ENCODE data around the gene UBE2D3. TPM values are rescaled to one million over a fixed set of nuclear protein-coding genes. Genes with fewer than 3 reads are reported as not detected.

UBE2D3 gene
- total RNA-seq, 6 experiments from 2014 or later, result 127 to 304 (median 190) TPM

GRCh38 chr4:102757681-102758080 lies 69.7 kb downstream of the UBE2D3 start:
- no peaks in the 10 kb centered on the region for H3K9me3 ChIP-seq
- H3K27ac ChIP-seq, result peak overlapping the region in 2 of 3 donors; percentile 3 to 16
- 0% methylated on average over 1 of the region's 1 CpG for WGBS (ENCODE audit: insufficient coverage, low coverage, low lambda C conversion rate, missing lambda C conversion rate)
- DNase-seq, result peak in 1 of 3 donors; percentile 41
- H3K4me1 ChIP-seq, result peaks cover 0 to 13% (median 4%) of the 10 kb centered on the region in 4 donors
- ATAC-seq, result peak; percentile 22 to 41 (median 37)
- H3K36me3 ChIP-seq, result no peaks in the 10 kb centered on the region
- intact Hi-C loops (cut with DNase I), result no loop called here
- no peak for TF ChIP-seq CTCF (IDR thresholded peaks at IDR 0.05)
- no peak for TF ChIP-seq POLR2A (IDR thresholded peaks at IDR 0.05)
- H3K4me3 ChIP-seq, result no peak overlapping the region
- no peaks in the 10 kb centered on the region for H3K27me3 ChIP-seq

- DNase-seq, result no peak
- intact Hi-C loops (cut with DNase I), result no loop called here
- Histone ChIP-seq H3K27me3 (no peaks in the 10 kb centered on the region), H3K4me1 (peaks cover 0 to 9% (median 4%) of the 10 kb centered on the region in 4 donors), H3K9me3 (no peaks in the 10 kb centered on the region), H3K36me3 (no peaks in the 10 kb centered on the region), H3K4me3 (no peak overlapping the region), H3K27ac (no peak overlapping the region)
- no peak for ATAC-seq
- TF ChIP-seq POLR2A (IDR thresholded peaks at IDR 0.05), result no peak
- no peak for TF ChIP-seq CTCF (IDR thresholded peaks at IDR 0.05)
- 93% methylated on average over 2 of the region's 2 CpGs for WGBS (ENCODE audit: insufficient coverage, low coverage, low lambda C conversion rate, missing lambda C conversion rate)
Observed at GRCh38 chr4:102754044-102754443, 73.3 kb downstream of the UBE2D3 start.

DNA sequence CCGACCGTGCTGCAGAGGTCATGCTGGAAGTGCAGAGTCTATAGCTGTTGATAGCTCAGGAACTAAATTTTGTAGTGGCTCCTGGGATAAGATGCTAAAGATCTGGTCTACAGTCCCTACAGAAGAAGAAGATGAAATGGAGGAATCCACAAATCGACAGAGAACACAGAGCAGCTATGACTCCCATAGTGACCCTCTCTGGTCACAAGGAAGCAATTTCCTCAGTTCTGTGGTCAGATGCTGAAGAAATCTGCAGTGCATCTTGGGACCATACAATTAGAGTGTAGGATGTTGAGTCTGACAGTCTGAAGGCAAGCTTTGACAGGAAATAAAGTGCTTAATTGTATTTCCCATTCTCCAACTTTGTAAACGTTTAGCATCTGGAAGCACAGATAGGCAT lies 75.4 kb downstream of the UBE2D3 start:
- Histone ChIP-seq H3K4me3 (no peak overlapping the region), H3K36me3 (no peaks in the 10 kb centered on the region), H3K27me3 (no peaks in the 10 kb centered on the region), H3K27ac (no peak overlapping the region), H3K9me3 (no peaks in the 10 kb centered on the region), H3K4me1 (no peaks in the 10 kb centered on the region)
- intact Hi-C loops (cut with DNase I), result no loop called here
- no peak for DNase-seq
- WGBS (ENCODE audit: insufficient coverage, low coverage, low lambda C conversion rate, missing lambda C conversion rate), result 84% methylated on average over 4 of the region's 4 CpGs
- TF ChIP-seq CTCF (IDR thresholded peaks at IDR 0.05) (no peak), POLR2A (IDR thresholded peaks at IDR 0.05) (no peak)
- ATAC-seq, result peak in 1 of 4 donors; percentile 18

Small RNA genes lying within 50 kb of the gene (small RNA-seq; reads per million reads assigned to genes)
- gene RNU7-151P, result 0 reads per million in 2 experiments

Other genes starting within 250 kb of the UBE2D3 start
- gene MANBA, start 66.6 kb downstream of the UBE2D3 start, total RNA-seq, result 10 to 100 TPM; 11.3 to 18.2 (median 13.9) TPM
- gene CISD2, start 41.4 kb upstream of the UBE2D3 start, total RNA-seq, result 10 to 100 TPM; 29.8 to 34.7 (median 33.1) TPM
- gene SLC9B1, start 192.2 kb upstream of the UBE2D3 start, total RNA-seq, result under 1 TPM in 4 of 6 experiments, not detected in 2; 0.24 to 0.56 (median 0.51) TPM
- 10 to 100 TPM; 27.9 to 49.1 (median 40.2) TPM for gene SLC9B2, start 249.2 kb upstream of the UBE2D3 start, total RNA-seq

Data from right lobe of liver (tissue), 6 donors.